HG03108 (cell line): Measurements from ENCODE around the gene UGT1A9.
"Not testable (repeated sequence)": the region's sequence is repeated elsewhere in the genome, so short reads cannot be mapped to it uniquely, and the experiment has no call there.

ENCODE experiments used
- ATAC-seq: cut with Tn5 transposase; IDR thresholded peaks from one replicate; pipeline ENCODE4 v1.9.1; 2021; ENCODE audit warnings: moderate library complexity; ENCODE audit not compliant: unreplicated experiment

UGT1A9 gene

DNA sequence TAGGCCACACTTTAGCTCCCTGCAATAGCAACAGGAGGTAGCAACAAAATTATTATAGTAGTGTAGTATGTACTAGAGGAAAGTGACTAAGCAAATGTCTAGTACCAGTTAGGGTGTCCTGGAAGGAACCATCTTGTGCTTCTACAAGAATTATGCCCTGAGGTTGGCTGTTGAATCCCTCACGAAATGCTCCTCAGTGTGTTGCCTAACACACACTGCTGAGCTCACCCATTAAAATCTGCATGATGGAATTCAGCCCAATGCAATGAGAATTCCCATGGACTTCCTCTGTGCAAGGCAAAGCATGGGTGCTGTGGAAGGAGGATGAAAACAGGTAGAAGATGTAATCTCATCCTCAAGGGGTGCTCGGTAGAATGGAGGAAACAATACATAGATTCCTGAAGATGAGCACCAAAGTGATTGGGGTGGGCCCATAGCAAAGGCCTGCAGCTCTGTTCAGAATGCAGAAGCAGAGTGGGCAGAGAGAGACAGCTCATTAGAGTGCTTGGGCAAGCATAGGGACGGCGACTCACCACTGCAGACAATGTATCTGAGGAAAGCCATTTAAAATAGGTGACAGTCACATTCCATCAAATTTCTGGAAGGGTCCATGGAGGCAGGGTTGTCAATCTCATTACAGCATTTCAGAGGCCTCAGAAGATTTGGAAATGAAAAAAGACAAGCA lies 8.8 kb downstream of the UGT1A9 start:
- no peak for ATAC-seq

DNA sequence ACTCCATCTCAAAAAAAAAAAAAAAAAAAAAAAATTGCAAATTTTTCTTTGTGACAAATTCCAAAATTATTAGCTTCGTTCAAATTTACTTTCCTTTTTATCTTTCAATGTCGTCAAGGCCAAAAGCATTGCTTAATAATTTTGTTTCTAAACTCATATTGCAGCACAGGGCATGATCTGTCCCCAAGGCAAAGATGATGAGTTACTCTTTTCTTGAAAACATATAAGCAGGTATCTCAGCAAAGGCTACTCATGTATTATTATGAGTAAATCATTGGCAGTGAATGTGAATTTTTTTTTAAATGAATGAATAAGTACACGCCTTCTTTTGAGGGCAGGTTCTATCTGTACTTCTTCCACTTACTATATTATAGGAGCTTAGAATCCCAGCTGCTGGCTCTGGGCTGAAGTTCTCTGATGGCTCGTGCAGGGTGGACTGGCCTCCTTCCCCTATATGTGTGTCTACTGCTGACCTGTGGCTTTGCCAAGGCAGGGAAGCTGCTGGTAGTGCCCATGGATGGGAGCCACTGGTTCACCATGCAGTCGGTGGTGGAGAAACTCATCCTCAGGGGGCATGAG lies 9.9 kb downstream of the UGT1A9 start, which contains the start of gene UGT1A7:
TSS of gene UGT1A7 (plus strand) at position 381 of the 579 bp plus-strand sequence. CDS start at position 418, 37 bp downstream.
- ATAC-seq: no peak

DNA sequence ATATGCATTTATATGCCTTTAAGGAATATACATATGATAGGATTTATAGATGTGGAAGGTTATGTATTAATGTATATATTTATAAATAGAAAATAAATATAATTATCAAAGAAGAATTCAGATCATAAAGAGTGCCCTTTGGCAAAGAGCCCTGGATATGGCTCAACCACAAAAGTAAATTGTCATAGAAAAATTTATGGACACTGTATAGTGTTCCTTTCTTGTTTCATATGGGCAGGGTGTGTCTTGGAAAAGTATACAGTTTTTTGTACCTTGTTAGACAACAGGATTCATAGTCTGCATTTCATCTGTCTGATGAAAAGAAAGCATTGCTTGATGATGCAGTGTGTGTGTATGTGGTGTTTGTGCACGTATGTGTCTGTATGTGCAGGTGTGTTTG lies 12.9 kb downstream of the UGT1A9 start:
- ATAC-seq: no peak

DNA sequence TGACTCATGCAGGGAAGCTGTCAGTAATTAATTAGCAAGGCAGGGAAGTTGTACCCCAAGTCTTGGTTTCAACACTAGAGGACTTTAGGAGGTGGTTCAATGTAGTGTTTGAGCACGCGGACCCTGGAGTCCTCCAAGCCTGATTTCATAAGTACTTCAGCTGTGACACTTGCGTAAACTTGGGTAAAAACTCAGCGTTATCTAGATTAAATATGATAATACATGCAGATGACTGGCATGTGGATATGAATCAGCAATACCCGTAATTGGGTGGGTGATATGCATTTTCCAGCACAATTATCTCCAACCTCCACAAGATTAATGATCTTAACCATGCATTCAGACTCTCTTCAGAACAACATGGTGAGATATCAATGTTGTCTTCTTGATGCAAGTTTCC lies 15.2 kb downstream of the UGT1A9 start:
- no peak for ATAC-seq

DNA sequence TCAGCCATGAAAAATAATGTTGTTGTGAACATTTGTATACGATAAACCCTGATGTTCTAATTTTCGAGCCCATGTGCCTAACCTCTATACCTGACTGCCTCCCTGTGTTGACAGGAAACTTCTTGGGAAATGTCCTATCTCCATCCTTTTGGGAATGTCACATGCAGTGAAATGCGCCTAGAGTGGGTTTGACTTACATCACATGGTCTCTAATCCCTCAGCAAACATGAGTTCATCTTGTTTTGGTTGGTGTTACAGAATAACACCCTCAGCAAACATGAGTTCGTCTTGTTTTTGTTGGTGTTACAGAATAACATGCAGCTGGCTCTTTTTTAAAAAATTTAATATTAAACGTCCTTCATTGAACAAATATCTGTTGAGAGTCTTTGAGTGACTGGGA lies 16.6 kb downstream of the UGT1A9 start:
- no peak for ATAC-seq

DNA sequence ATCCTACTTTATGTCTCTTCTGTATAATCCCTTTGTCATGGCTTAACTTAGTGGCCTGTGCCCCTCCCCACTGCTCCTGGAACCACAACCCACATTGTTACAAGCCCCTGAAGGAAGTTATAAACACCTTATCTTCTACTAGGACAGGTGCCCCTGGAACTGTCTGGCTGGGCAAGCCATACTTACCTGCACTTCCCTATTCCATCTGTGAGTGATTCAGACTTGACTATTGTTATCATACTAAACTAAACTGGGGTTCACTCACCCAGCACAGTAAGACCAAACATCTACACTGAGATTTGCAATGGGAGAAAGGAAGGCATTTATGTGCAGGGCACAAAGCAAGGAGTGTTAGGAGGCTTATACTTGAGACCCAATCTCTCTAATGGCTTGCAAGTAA lies 17.3 kb downstream of the UGT1A9 start:
- no peak for ATAC-seq

DNA sequence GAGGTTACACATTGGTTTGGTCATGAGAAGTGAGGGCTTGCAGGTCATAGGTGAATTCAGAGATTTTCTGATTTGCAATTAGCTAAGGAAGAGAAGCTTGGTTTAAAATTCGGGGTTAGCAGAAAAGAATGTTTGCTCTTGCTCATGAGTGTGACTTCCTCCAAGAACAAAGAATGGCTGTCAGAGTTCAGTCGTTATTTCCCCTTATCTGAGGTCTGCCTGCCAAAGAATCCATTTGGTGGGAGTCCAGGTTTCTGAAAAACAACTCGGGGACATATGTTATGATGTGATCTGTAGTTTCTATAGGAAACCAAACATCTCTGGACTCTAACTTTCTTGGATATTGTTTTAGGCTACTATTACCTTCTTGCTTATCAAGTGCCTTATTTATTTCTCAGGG lies 17.8 kb downstream of the UGT1A9 start:
- no peak for ATAC-seq

DNA sequence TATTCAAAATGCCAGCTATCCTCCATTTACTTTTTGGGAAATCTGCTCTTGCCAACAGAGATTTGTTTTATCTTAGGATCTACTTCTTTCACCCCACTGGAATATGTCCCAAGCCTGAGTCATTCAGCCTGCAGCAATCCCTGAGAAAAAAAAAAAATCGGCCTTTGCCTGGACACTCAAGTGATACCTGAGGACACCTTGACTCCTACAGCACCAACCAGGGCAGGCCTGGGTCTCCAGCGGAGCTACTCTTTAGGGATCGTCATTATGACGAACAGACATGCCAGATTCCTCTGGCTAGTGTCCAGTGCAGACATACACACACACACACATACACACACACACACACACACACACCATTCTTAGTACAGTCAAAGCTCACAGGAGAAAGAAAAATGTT lies 18.7 kb downstream of the UGT1A9 start:
- ATAC-seq: no peak

DNA sequence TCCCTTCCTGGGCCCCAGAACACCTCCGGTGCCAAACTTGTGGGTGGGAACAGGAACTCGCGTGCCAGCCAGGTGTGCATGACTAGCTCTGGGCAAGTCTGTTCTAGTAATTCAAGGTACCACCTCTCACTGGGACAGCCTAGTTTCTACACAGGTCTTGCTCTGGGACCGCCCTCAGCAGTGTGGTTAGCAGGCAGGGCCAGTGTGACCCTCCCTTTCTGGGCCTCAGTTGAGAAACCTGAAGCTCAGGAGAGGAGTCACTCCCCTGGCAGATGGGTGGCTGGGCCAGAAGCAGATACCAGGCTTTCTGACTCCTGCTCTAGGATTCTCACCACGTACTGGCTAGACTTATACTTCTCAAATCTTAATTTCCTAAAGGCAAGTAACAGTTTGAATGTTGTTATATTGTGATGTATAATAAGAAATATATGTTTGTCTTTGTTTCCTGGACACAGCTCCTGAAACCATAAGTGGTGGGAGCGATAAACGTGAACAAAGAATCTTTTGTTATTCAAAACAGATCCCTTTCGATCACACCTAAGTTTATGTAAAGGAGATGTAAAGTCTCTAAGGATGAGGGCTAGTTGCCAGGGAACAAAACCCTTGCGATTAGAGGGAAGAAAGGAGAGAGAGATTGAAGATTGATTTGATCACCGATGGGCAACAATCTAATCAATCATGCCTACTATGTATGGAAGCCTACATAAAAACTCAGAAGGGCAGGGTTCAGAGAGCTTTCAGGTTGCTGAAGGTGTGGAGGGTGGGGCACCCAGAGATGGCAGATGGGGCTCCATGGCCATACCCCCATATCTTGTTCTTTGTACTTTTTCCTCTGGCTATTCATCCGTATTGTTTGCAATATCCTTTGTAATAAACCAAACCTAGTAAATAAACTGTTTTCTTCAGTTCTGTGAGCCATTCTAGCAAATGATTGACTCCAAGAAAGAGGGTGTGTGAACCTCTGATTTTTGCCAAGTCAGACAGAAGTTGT lies 20.0 kb downstream of the UGT1A9 start:
- no peak for ATAC-seq

DNA sequence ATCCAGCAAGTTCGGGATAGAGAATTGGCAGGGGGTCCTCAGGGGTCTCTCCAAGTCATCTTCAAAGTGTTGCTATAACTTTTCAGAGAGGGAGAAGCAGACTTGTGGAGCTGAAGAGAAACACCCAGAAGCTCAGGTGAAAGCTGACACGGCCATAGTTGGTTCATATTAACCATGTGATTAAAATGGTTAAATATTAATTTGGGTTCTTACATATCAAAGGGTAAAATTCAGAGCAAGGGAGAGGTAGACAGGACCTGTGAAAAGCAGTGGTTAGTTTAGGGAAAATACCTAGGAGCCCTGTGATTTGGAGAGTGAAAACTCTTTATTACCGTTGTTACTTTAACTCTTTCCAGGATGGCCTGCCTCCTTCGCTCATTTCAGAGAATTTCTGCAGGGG lies 20.9 kb downstream of the UGT1A9 start, which contains the start of gene UGT1A6:
TSS of gene UGT1A6 (plus strand) at position 243 of the 400 bp plus-strand sequence. CDS start at position 358, 115 bp downstream.
- ATAC-seq: no peak

DNA sequence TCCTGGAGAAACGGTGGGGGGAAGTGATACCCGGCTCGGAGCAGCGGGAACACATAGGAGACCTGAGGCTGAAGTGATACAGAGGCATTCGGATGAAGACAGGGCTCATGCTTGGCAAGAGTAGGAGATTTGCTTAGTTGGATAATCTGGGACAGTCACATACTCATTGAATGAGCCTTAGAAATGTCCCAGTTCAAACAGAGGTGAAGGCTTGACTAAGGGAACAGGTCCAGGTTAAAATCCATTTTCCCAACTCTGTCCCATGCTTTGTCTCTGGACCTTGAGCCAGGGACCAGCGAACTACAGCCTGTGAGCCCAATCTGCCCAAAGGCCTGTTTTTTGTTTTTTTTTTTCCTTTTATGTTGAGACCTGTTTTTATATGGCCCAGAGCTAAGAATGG lies 22.3 kb downstream of the UGT1A9 start:
- no peak for ATAC-seq

DNA sequence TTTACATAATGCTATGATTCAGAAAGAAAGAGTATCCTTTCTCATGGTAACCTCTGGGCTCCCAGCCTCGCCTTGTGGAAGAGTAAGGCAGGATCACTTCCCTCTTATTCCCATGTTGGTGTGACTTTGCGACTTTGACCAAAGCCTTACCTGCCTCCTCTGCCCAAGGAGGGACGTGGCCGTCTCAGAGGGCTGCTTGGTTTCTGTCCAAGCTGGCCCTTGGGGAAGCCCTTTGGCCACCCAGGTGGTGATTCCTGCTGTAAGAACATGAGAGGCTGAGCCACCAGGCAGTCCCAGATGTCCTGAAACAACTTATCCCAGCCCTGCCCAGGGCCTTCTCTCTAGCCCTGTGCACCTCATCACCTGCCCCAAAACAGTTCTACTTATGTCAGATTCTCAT lies 27.0 kb downstream of the UGT1A9 start:
- no peak for ATAC-seq

DNA sequence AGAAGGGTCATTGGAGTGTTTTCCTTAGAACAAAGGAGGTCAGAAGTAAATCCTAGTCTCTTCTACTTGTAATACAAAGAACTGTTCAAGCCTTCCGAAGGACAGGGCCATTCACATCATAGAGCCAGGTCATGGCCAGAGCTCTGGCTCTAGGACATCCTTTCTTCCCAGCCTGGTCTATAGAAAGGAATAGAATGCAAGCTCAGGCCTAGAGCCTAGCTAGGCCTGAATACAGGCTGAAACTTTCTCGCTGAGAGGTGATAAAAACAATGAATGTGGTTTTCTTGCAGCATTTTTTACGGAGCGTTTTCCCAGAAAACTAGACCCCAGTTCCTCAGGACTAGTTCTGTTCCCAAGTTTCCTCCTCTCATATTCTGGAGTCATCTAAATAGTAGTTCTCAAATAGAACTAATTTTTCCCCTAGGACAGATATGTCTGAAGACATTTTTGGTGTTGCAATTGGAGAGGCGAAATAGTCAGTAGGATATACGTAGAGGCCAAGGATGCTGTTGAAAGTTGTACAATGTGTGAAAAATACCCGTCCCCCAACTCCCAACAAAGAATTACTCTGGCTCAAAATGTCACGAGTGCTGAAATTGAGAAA lies 27.8 kb downstream of the UGT1A9 start:
- ATAC-seq: no peak

DNA sequence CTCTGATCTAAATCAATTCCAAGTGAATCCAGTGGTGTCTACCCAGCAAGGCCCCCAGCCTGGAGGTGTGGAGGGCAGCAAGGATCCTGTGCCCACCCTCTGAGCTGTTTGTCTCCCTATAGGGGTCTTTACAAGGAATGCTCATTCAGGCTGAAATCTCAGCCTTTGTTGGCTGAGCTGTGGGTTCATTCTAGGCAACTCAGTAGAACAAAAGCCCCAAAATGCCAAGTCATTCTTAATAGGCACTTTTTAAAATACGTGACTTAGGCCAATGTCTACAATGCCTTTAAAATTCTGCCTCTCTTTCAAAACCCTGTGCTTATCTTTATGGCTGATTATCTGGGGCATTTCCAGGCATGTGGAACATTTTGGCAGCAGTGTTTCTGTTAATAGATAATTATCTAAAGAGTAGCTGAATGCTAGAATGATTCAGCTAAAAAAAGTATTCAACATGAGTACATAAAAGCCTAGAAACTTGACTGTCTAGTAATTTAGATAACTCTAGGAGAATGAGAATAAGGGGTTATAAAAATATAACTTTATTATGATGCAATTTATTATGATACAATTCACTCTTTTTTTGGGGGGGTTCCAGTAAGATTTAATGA lies 28.4 kb downstream of the UGT1A9 start:
- ATAC-seq: no peak

DNA sequence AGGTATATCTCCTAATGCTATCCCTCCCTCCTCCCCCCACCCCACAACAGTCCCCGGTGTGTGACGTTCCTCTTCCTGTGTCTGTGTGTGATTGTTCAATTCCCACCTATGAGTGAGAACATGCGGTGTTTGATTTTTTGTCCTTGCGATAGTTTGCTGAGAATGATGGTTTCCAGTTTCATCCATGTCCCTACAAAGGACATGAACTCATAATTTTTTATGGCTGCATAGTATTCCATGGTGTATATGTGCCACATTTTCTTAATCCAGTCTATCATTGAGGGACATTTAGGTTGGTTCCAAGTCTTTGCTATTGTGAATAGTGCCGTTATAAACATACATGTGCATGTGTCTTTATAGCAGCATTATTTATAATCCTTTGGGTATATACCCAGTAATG lies 29.1 kb downstream of the UGT1A9 start:
- not testable (repeated sequence) for ATAC-seq

DNA sequence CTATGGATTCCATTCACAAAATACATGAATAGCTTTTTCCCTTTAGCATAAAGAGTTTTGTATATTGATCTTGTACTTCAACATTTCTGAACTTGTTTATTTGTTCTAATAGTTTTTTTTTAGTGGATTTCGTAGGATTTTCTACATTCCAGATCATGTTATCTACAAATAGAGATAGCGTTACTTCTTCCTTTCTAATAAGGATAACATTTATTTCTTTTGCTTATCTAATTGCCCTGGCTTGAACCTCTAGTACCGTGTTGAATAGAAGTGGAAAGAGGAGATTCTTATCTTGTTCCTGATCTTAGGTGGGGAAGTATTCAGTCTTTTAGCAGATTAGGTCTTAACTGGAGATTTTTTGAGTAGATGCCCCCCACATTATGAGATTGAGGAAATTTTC lies 30.5 kb downstream of the UGT1A9 start:
- ATAC-seq: no peak

DNA sequence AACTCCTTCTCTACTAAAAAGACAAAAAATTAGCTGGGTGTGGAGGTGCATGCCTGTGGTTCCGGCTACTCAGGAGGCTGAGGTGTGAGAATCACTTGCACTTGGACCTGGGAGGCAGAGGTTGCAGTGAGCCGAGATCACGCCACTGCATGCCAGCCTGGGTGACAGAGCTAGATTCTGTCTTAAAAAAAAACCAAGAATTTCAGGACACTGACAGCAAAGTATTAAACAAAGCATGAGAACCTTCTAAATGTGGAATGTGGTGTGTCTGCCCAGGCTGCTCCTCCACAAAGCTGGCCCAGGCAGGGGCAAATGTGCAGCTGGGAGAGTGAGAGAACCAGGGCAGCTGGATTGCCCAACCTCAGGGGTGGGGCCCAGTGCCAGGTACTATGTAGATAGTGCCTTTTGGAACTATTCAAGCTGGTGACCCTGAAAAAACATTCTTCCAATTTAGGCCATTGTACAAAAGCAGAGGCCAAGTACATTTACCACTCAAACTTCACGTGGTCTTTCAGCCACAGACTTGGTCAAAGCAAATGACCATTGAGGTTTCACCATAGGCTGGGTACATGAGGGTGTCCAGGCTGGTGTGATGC lies 34.3 kb downstream of the UGT1A9 start:
- ATAC-seq: no peak

DNA sequence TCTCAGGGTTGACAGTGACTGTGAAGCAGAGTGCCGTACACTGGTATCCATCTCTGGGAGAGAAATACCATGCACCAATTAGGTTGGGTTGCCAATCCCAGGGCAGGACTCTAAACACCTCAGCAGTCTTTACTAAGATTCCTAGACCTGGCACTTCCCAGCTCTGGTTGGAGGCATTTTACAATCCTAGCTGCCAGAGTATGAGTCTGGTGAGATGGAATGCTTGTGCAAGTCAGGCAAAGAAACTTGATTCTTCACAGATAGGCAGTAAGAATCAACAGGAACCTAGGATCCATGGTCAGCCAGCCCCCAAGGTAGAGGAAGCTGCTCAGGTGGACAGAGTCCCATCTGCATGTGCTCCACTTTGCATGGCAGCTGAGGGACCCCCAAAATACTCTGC lies 35.0 kb downstream of the UGT1A9 start:
- ATAC-seq: no peak

DNA sequence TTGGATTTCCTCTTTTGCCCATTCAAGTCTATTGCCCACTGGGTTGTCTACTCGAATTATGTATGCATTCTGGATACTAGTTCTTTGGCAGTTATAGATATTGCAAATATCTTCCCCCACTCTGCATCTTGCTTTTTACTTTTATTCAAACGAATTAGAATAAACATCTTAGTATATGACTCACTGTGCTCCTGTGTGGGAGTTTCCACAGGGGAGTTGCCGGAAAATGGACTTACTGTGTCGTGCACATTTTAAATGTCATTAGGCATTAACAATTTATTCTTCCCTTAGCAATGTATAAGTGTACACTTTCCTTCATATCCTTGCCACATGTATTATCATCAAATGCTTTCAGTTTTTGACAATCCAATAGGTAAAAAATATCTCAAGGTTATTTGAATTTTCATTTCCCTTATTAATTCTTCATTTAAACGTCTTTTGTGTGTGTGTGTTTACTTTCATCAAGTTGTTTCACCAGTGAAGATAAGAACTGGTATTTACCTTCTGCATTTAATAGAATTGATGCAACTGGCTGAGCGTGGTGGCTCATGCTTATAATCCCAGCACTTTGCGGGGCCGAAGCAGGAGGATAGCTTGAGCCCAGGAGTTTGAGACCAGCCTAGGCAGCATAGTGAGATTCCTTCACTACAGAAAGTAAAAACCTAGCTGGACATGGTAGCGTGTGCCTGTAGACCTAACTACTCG lies 36.4 kb downstream of the UGT1A9 start:
- ATAC-seq: no peak

DNA sequence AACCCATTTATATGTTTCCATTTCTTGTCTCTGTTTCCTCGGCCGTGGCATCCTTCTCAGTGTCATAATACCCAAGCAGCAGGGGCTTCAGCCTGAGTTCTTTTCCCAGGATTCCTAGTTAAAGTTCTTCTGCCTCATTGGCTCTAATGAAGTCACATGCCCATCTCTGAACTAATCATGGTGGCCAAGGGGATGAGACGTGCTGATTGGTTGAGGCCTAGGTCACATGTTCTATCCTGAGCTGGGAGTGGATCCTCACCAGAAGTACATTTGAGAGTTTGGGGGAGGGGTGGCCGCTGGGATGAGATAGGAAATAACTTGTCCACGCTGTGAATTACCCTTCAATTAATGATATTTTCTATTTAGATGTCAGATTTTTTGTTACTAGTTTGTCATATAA lies 37.2 kb downstream of the UGT1A9 start:
- ATAC-seq: no peak
